HepG2 (cell line): Measurements from ENCODE around the gene SPATA32.

Experiments used
- CEBPB ChIP-seq: IDR thresholded peaks from 2 replicates; pipeline ENCODE4 v1.6.1; 2011; ENCODE audit warnings: low read depth, low read length, improper control_type of control experiment, borderline replicate concordance
- TRIM24 ChIP-seq: sonication (generic); formaldehyde crosslinking; IDR thresholded peaks from 2 replicates; pipeline ENCODE4 v1.8.0; 2022; ENCODE audit warnings: mild to moderate bottlenecking, missing genetic modification reagents

DNA sequence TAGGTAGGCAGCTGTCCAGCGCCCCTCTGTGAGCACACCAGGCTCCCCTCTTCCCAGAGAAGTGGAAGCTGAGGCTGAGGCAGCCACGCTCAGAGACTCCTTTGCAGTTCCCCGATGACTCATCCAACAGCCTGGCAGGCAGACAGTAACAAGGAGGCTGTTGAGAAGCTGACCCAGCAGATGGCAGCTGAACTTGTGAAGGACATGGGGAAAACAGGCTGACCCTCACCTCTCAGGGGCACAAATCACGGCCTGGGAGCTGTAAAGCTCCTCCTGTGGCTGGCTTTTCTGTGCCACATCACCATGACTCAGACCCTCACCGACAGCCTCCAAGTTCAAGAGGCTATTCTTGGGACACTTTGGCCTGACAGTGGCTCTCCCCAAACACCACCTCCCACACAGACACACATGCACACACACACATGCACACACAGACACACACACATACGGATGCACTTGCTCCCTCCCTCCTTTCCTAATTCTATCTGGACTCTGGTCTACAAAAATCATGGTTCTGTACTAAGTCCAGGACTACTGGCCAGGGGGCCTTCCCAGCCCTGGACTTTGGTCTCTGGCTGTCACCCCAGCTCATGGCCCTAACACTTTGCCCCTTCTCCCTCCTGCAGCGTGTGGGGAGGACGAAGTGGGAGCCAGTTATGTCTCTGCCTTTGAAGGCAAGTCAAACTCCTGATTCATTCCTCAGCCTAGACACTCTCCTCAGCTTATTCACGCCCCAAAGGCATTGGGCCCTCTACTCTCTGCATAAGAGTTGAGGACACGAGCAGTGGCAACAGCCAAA, 31.7 kb upstream of the SPATA32 start:
- TF ChIP-seq CEBPB (no peak), TRIM24 (CRISPR knock-in tag) (peak; percentile 49; the same call in 1 of the 2 replicates)
